Measurements from ENCODE around the gene NEURL3.

The NEURL3 gene

DNA sequence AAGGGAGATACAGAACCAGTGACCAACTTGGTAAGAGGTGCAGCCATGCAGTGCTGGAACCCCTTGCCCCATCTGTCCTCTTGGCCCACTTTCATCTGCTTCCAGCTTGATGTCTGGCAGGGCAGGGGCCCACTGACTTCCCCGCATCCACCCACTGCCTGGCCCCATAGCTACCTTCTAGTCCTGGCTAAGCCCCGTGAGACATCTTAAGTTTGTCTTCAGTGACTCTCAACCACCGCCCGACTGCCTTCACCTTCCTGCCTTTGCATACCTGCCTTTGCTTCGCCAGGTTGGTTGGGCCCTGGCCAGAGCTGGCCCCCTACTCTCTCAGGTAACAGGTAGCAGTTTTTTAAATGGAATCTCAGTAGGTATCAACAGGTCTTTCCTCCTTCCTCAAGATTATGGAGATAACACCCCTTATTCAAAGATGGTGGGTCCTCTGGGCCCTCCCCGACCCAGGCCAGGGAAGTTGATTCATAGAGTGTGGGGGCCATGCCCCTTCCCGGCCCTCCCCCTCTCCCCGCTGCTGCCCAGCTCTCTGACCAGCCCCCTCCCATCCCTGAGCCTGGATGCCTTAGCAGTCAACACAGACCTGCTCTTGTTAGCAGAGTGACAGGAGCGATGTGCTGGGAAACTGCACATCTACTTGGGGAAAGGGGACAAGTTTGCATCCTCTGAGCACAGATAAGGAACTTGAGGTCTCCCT, 34.2 kb upstream of the NEURL3 start:
- no peak for DNase-seq

- peak; percentile 68 for DNase-seq
Observed at GRCh38 chr2:96538487-96539214, 33.5 kb upstream of the NEURL3 start.

DNA sequence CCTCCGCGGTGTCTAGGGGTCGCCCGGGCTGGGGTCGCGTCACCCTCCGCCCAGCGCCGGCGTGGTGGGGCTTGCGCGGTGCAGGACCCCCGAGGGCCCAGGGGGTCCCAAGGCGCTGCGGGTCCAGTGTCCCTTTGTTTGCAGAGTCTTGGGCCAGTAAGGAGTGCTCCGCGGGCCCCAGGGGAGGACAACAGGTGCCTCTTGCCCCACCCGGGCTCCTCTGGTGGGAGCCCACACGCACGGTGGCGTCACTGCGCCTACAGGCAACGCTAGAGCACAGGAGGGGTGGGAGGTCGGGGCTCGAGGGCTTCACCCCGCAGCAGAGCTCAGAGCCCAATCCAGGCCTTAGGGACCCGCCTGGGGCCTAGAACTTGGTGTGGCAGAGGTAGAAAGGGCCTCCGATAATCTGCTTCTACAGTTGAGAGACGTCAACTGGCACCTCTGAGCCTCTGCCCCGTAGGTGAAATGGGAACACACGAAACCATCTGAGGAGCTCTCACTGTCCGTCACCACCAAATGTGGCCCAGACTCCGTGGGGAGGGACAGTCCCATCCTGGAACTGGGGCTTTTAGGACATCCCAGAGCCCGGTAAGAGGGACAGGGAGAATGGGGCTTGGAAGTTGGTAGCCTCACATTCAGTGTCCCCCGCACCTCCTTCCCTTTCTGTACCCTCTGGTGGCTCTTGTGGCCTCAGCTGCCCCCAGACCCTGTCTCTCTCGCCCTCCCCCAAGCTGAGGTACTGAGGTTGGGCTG, 32.8 kb upstream of the NEURL3 start:
- no peak for DNase-seq

- DNase-seq = peak; percentile 77
Observed at GRCh38 chr2:96537066-96537733, 32.0 kb upstream of the NEURL3 start.

GRCh38 chr2:96536445-96537065, 31.4 kb upstream of the NEURL3 start, which contains the start of gene ARID5A:
ARID5A (plus strand) TSS chr2:96536752; CDS start chr2:96536827, 75 bp downstream.
- peak; percentile 64 for DNase-seq

- no peak for DNase-seq
Observed at GRCh38 chr2:96535331-96535730, 30.2 kb upstream of the NEURL3 start.

DNA sequence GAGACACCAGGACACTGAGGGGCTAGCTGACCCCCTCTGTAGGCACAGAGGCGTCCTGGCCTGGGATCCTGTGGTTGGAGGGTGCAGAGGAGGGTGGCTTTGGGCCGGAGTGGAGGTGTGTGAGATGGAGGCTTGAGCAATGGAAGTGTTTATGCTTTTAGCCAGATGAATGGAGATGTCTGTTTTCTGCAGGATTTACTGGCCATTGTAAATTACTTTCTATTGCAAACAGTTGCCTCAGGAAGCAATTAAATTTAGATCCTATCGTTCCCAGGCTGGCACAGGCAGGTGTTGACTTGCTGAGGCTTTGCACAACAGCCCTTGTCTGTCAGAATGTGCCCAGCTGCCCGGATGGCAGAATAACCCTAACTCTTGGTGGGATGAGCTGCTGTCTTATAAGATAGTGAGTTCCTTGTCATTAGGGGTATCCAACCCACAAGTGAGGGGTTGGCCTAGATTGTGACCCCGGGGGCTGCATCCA, 29.6 kb upstream of the NEURL3 start:
- no peak for DNase-seq

- DNase-seq = no peak
Observed at GRCh38 chr2:96534141-96534540, 29.0 kb upstream of the NEURL3 start.

DNA sequence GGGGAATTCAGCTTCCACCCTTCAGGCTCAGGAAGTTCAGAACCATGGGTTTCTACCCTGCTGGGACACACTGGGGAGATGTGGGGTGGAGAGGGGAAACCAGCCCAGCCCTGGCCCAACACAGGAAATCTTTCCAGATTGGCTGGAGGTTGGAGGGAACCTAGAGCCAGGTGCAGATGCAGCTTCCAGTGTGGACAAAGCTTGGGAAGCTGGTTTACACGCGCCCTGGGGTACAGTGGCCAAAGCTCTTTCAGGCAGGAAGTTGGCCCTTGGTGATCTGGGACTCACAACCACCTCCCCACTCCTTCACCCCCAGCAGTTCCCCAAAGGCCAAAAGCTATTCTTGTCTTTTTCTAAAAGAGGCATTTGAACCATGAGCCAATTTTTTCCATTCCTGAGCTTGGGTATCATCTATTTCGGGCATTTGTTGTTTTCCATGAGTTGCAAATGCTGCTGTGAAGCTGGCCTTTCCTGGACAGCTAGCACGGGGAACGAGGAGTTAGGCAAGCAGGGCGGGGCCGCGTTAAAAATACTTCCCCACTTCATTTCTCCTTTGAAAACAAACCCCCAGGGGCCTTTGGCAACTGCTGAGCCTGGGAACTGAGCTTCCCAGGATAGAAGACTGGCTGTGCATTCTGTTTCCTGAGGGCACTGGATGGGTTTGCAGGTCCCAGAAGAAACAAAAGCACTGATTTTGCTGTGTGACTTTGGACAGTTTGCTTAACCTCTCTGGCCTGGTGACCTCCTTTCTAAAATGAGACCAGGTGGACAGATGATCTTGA, 28.3 kb upstream of the NEURL3 start:
- no peak for DNase-seq

DNA sequence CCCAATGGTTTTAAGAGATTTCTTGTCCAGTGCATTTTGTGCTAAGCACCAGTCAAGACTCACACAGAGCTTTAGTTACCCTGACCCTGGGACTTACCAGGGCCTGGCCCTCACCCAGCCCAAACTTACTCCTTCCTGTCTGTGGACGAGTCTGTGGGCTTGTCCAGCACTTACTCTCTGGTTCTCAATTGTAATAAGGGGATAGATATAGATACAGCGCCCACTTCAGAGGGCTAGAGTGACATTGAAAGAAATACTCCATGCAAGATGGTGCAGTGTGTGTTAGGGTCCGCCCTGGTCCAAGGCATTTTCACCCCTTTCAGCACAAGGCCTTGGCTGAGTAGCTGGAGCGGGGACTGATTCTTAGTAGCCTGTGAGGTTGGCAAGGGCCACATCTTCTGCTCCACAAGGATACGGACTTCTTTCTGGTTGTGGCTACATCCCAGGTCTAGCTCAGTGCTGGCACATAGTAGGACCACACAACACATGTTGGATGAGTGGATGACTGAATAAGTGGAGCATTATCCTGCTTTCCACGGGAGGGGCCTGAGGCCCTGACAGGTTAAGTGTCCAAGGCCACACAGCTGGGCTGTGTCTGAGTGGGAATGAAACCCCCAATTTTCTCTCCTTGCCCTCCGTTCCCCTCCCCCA, 27.6 kb upstream of the NEURL3 start:
- DNase-seq = no peak

GRCh38 chr2:96531872-96532505, 26.8 kb upstream of the NEURL3 start:
- DNase-seq = peak; percentile 87

DNA sequence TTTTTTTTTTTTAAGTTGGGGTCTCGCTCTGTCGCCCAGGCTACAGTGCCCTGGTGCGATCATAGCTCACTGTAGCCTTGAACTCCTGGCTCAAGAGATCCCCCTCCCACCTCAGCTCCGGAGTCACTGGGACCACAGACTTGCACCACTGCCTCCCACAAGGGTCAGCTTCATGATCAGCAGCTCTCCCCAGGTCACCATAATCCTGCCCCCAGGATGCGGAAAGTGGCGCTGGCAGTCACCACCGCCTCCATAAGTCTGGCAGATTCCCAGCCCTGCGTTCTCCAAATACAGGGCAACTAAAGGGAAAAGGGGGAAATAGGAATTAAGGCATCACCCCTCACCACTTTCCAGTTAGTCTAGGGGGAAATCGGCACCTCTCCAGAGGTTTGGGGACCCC, 26.2 kb upstream of the NEURL3 start:
- no peak for DNase-seq

- DNase-seq = no peak
Observed at GRCh38 chr2:96530474-96531357, 25.6 kb upstream of the NEURL3 start.

- no peak for DNase-seq
Observed at GRCh38 chr2:96530144-96530430, 24.9 kb upstream of the NEURL3 start.

DNA sequence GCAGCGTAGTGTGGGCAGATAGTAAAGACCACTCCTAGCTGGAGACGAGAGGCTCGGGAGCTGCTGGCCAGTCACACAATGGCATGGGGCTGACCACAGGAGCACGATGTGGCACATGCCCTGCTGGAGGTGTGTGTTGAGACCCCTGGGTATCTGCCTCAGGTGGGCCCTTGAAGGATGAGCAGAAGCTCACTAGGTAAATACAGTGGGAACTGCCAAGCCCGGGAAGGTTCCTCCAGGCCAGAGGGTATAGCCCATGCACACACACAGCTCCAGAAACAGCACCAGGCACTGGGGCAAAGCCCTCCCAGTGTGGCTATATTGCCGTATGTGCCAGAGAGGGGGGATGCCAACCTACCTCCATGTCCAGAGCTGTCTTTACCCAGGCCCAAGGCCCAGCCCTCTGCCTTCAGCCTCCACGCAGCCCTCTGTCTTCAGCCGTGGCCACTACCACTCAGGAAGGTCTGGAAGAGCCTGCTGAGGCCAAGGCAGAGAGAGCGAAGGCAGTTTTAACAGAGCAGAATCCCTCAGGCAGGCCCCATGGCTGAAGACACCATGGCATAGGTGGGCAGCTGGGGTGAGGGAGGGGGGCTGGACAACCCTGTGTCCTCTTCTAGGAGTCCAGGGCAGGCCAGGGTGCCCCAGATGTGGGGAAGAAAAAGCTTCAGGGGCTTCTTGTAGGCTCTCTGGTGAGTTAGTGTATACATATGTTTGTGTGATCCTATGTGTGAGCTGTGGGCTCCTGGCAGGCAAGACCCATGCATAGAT, 24.4 kb upstream of the NEURL3 start:
- DNase-seq = no peak

DNA sequence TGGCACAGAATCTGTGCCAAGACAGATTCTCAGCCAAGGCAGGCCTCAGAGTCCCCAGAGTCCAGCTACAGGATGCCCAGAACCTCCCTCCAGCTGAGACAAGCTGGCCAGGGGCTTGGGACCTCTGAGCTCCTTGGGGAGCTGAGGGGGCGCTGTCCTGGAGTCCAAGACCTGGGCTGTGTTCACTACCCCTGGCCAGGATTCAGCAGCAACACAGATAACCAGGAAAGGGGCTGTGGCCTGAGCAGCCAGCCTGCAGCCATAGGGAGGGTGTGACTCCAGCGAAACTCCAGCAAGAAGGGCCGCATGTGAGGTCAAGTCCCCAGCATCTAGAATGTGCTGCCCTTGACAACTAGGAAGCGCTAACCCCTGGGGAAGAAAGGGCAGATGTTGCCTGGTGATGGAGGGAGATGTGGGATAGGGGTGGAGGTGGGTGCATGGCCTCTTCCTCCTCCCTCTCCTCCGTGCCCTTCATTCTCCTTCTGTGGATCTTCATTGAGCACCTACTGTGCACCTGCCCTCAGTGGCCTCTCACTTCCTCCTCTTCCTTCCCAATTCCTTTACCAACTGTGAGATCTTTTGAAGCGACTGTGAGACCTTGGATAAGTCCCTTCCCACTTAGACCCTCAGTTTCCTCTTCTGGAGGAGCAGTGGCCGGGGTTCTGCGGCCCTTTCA, 23.7 kb upstream of the NEURL3 start:
- no peak for DNase-seq

DNA sequence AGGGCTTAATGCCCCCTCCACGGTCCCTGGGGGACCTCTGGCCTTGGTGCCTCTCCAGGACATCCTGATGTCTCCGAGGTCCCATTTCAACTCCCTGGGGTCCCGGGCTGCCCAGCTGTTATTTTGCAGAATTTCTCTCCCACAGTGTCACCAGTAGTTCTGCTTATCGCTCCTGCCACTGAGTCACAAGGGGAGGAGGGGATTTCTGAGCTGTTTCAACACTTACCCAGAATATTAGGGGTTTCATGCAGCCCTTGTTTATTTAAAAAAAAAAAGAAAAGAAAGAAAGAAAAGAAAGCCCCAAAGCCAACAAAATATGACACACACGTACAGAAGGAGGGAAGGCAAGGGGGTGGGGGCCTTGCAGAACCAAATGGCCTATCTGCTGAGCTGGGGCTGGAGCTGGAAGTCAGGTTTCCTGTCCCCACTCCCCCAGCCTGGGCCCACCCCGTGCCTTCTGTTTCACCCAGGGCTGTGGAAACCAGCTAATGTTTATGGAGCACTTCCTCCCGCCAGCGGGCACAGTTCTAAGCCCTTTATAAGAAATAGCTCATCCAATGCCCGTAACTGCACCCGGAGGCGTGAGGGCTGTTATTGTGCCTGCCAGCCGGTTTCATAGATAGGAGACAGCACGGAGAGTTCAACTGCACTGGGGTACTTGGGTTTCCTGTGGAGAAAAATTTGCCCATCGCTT, 23.0 kb upstream of the NEURL3 start:
- DNase-seq = peak; percentile 35

All from KG1 (cell line).